Gastrocnemius medialis (tissue), 4 donors: Measurements from ENCODE around the gene SCAMP1. TPM values are rescaled to one million over a fixed set of nuclear protein-coding genes. Genes with fewer than 3 reads are reported as not detected.

Experiments used
- ATAC-seq, 2 donors: fragments of 150-250 bp; one replicate each; pipeline ENCODE4 v1.9.1; 2016
- DNase-seq, 2 donors: peaks; one replicate each; pipeline ENCODE4 v3.0.0-alpha.2; 2019
- H3K27ac ChIP-seq, 4 donors: fragments of 200-600 bp; sonication (generic); 1 replicate in 1 of 4; 2 replicates in 3 of 4; pipeline ENCODE4 v1.5.1; 2016 to 2018; ENCODE audit warnings: mild to moderate bottlenecking in 2 of 4, moderate library complexity in 1 of 4
- H3K27me3 ChIP-seq, 3 donors: fragments of 200-600 bp; sonication (generic) in 2 of 3; 1 replicate in 1 of 3; 2 replicates in 2 of 3; pipeline versions ENCODE4 v1.5.1 to v1.6.0; 2016 to 2019; ENCODE audit warnings: mild to moderate bottlenecking in 1 of 3, moderate library complexity in 1 of 3
- H3K36me3 ChIP-seq, 2 donors: fragments of 200-600 bp; sonication (generic) in 1 of 2; one replicate each; pipeline ENCODE4 v1.5.1; 2017 to 2018
- H3K4me1 ChIP-seq, 2 donors: fragments of 200-600 bp; sonication (generic) in 1 of 2; one replicate each; pipeline ENCODE4 v1.5.1; 2016 to 2017; ENCODE audit warnings: mild to moderate bottlenecking in 2 of 2
- H3K4me3 ChIP-seq, 4 donors: fragments of 200-600 bp; sonication (generic) in 3 of 4; 1 replicate in 1 of 4; 2 replicates in 3 of 4; pipeline ENCODE4 v1.5.1; 2016 to 2019; ENCODE audit warnings: mild to moderate bottlenecking in 2 of 4
- H3K9me3 ChIP-seq, 3 donors: fragments of 200-600 bp; sonication (generic) in 2 of 3; 1 replicate in 1 of 3; 2 replicates in 2 of 3; pipeline ENCODE4 v1.5.1; 2016 to 2019
- CTCF ChIP-seq, 5 experiments: fragments of 450-650 bp in 3 of 5; fragments of 200-600 bp in 2 of 5; sonication (generic) in 2 of 5; IDR thresholded peaks in 4 of 5; conservative IDR thresholded peaks in 1 of 5; 1 replicate in 4 of 5; 2 replicates in 1 of 5; pipeline ENCODE4 v1.5.1; 2016 to 2019; ENCODE audit warnings: antibody characterized with exemption in 5 of 5, mild to moderate bottlenecking in 3 of 5, moderate library complexity in 3 of 5
- POLR2A ChIP-seq, 2 donors: fragments of 450-650 bp; IDR thresholded peaks; one replicate each; pipeline ENCODE4 v1.6.1; 2017; ENCODE audit warnings: antibody characterized with exemption in 2 of 2, mild to moderate bottlenecking in 2 of 2, moderate library complexity in 2 of 2
- in situ Hi-C, 4 donors: fragments of 200-750 bp; cut with MboI; loops; one replicate each; pipeline versions ENCODE4 v1.15.0 to v1.8.0; 2017; ENCODE audit warnings: low sequenced_read_pairs in 4 of 4
- intact Hi-C: fragments of 100-400 bp; cut with DNase I; formaldehyde crosslinking; loops from one replicate; pipeline ENCODE4 v1.15.1; 2023; ENCODE audit warnings: low total_unique reads
- total RNA-seq, 4 donors: library from RNA; depleted of rRNA; stranded (reverse); fragments of >200 nt; gene quantifications; one replicate each; pipeline versions ENCODE4 v1.1.0 to v1.2.3, GENCODE V29; 2016

Gene SCAMP1
- total RNA-seq, 4 donors from 2014 or later = 17.5 to 35.2 (median 22.0) TPM

- no peak for ATAC-seq
- in situ Hi-C loops (no loop called here), intact Hi-C loops (no loop called here)
- TF ChIP-seq POLR2A (IDR thresholded peaks at IDR 0.05) = no peak
- no peak for TF ChIP-seq CTCF (IDR thresholded peaks at IDR 0.05 in 4 of 5, conservative IDR thresholded peaks at IDR 0.05 in 1 of 5)
- H3K36me3 ChIP-seq = peaks cover 0 to 4% of the 10 kb centered on the region in 2 donors
- H3K4me3 ChIP-seq = no peak overlapping the region
- no peak overlapping the region for H3K27ac ChIP-seq
- no peak for DNase-seq
- no peaks in the 10 kb centered on the region for H3K9me3 ChIP-seq
- no peaks in the 10 kb centered on the region for H3K4me1 ChIP-seq
- H3K27me3 ChIP-seq = no peaks in the 10 kb centered on the region
These were observed 69.0 kb downstream of the SCAMP1 start for GRCh38 chr5:78429332-78429980.

- no peak for DNase-seq
- Histone ChIP-seq H3K27ac (no peak overlapping the region), H3K27me3 (no peaks in the 10 kb centered on the region), H3K4me3 (no peak overlapping the region), H3K36me3 (peaks cover 0 to 4% of the 10 kb centered on the region in 2 donors), H3K4me1 (no peaks in the 10 kb centered on the region), H3K9me3 (no peaks in the 10 kb centered on the region)
- in situ Hi-C loops = no loop called here
- intact Hi-C loops = no loop called here
- no peak for ATAC-seq
- no peak for TF ChIP-seq POLR2A (IDR thresholded peaks at IDR 0.05)
- TF ChIP-seq CTCF (IDR thresholded peaks at IDR 0.05 in 4 of 5, conservative IDR thresholded peaks at IDR 0.05 in 1 of 5) = no peak
These were observed 70.4 kb downstream of the SCAMP1 start for GRCh38 chr5:78430866-78431265.

- in situ Hi-C loops (no loop called here), intact Hi-C loops (no loop called here)
- H3K27ac ChIP-seq = no peak overlapping the region
- H3K9me3 ChIP-seq = no peaks in the 10 kb centered on the region
- H3K27me3 ChIP-seq = no peaks in the 10 kb centered on the region
- H3K4me1 ChIP-seq = no peaks in the 10 kb centered on the region
- H3K4me3 ChIP-seq = no peak overlapping the region
- peaks cover 0 to 4% of the 10 kb centered on the region in 2 donors for H3K36me3 ChIP-seq
- TF ChIP-seq POLR2A (IDR thresholded peaks at IDR 0.05) (no peak), CTCF (IDR thresholded peaks at IDR 0.05 in 4 of 5, conservative IDR thresholded peaks at IDR 0.05 in 1 of 5) (no peak)
- no peak for DNase-seq
- ATAC-seq = no peak
These were observed 73.6 kb downstream of the SCAMP1 start for GRCh38 chr5:78433972-78434371.

- no peak overlapping the region for H3K4me3 ChIP-seq
- H3K27me3 ChIP-seq = no peaks in the 10 kb centered on the region
- ATAC-seq (no peak), DNase-seq (no peak)
- no peak for TF ChIP-seq CTCF (IDR thresholded peaks at IDR 0.05 in 4 of 5, conservative IDR thresholded peaks at IDR 0.05 in 1 of 5)
- no peak for TF ChIP-seq POLR2A (IDR thresholded peaks at IDR 0.05)
- no peaks in the 10 kb centered on the region for H3K9me3 ChIP-seq
- no peaks in the 10 kb centered on the region for H3K4me1 ChIP-seq
- H3K36me3 ChIP-seq = peaks cover 0 to 12% of the 10 kb centered on the region in 2 donors
- intact Hi-C loops (no loop called here), in situ Hi-C loops (no loop called here)
- no peak overlapping the region for H3K27ac ChIP-seq
These were observed 87.5 kb downstream of the SCAMP1 start for GRCh38 chr5:78447775-78448424.
